Endodermal cell (in vitro differentiated cells): ENCODE results near the gene PTPRN2. TPM values are rescaled to one million over a fixed set of nuclear protein-coding genes. Genes with fewer than 3 reads are reported as not detected.

ENCODE experiments used
- DNase-seq: peaks from one replicate; pipeline ENCODE4 v3.0.0-alpha.2; 2017
- H3K27ac ChIP-seq: 2 replicates; pipeline ENCODE4 v1.5.1; 2013; ENCODE audit warnings: mild to moderate bottlenecking, low read depth, low read length, moderate library complexity
- H3K27me3 ChIP-seq: 2 replicates; pipeline ENCODE4 v1.6.1; 2013; ENCODE audit warnings: mild to moderate bottlenecking, low read length, moderate library complexity; ENCODE audit not compliant: insufficient read depth, control insufficient read depth, poor library complexity, severe bottlenecking
- H3K36me3 ChIP-seq: 2 replicates; pipeline ENCODE4 v1.7.0; 2013; ENCODE audit warnings: mild to moderate bottlenecking, low read length, moderate library complexity; ENCODE audit not compliant: control insufficient read depth, insufficient read depth
- H3K4me1 ChIP-seq: one replicate; pipeline ENCODE4 v1.7.0; 2013; ENCODE audit warnings: low read length; ENCODE audit not compliant: control insufficient read depth, insufficient read depth
- H3K4me3 ChIP-seq: 2 replicates; pipeline ENCODE4 v1.5.1; 2013; ENCODE audit warnings: mild to moderate bottlenecking, low read length, moderate library complexity
- H3K9ac ChIP-seq: 2 replicates; pipeline ENCODE4 v1.6.1; 2013; ENCODE audit warnings: mild to moderate bottlenecking, low read length, moderate library complexity; ENCODE audit not compliant: poor library complexity, severe bottlenecking; ENCODE audit errors: extremely low read depth
- H3K9me3 ChIP-seq: 2 replicates; pipeline ENCODE4 v1.6.1; 2013; ENCODE audit warnings: mild to moderate bottlenecking, low read length, moderate library complexity; ENCODE audit not compliant: control insufficient read depth
- H3K27ac Mint-ChIP-seq: 2 replicates; pipeline ENCODE4 v1.8.0; 2020; ENCODE audit warnings: mixed read lengths
- H3K27me3 Mint-ChIP-seq: 2 replicates; pipeline ENCODE4 v1.8.0; 2021; ENCODE audit warnings: mild to moderate bottlenecking, mixed read lengths; ENCODE audit not compliant: insufficient read depth
- H3K36me3 Mint-ChIP-seq: 2 replicates; pipeline ENCODE4 v1.8.0; 2020; ENCODE audit warnings: low read depth, mixed read lengths
- H3K4me1 Mint-ChIP-seq: 2 replicates; pipeline ENCODE4 v1.8.0; 2020; ENCODE audit warnings: mixed read lengths
- H3K4me3 Mint-ChIP-seq: 2 replicates; pipeline ENCODE4 v1.8.0; 2020; ENCODE audit warnings: mild to moderate bottlenecking, moderate library complexity, mixed read lengths
- H3K9me3 Mint-ChIP-seq: 2 replicates; pipeline ENCODE4 v1.8.0; 2020; ENCODE audit warnings: mild to moderate bottlenecking, mixed read lengths
- CTCF ChIP-seq: fragments of 200-600 bp; sonication (generic); conservative IDR thresholded peaks from 2 replicates; pipeline ENCODE4 v1.5.0; 2021; ENCODE audit warnings: antibody characterized with exemption, mild to moderate bottlenecking
- WGBS, 2 experiments: methylation state at CpG; one replicate each; pipeline versions ENCODE4 v1.1.5 to v1.1.7; 2013; ENCODE audit warnings: missing lambda C conversion rate in 2 of 2, mixed read lengths in 1 of 2; ENCODE audit not compliant: insufficient coverage in 1 of 2, insufficient read length in 1 of 2; 5-methylcytosine and 5-hydroxymethylcytosine counted together
- total RNA-seq, 2 donors: library from RNA; stranded (reverse); fragmentation: NEBNext Ultra II Directional in 1 of 2; extraction: Animal tissue kit (Norgen Biotek cat#: 25700) in 1 of 2; gene quantifications; 2 replicates in 1 of 2; 3 replicates in 1 of 2; pipeline ENCODE4 v1.2.1, GENCODE V29; 2021

The PTPRN2 gene
- total RNA-seq, 2 donors from 2014 or later: 0.69 to 1.2 TPM

GRCh38 chr7:157866336-157866924 is 721.2 kb downstream of the PTPRN2 start:
- no peak overlapping the region for H3K4me3 Mint-ChIP-seq
- H3K4me1 ChIP-seq: no peaks in the 10 kb centered on the region
- no peaks in the 10 kb centered on the region for H3K27me3 ChIP-seq
- peaks cover 19% of the 10 kb centered on the region for H3K9me3 Mint-ChIP-seq
- no peaks in the 10 kb centered on the region for H3K4me1 Mint-ChIP-seq
- no peaks in the 10 kb centered on the region for H3K36me3 Mint-ChIP-seq
- H3K27ac Mint-ChIP-seq: no peak overlapping the region
- no peak overlapping the region for H3K27ac ChIP-seq
- H3K27me3 Mint-ChIP-seq: no peaks in the 10 kb centered on the region
- H3K4me3 ChIP-seq: no peak overlapping the region
- no peak for DNase-seq
- TF ChIP-seq CTCF: no peak
- WGBS, 2 experiments: 67 to 87% methylated on average over 6 to 18 of the region's 29 CpGs
- peaks cover 58% of the 10 kb centered on the region for H3K9me3 ChIP-seq
- no peak overlapping the region for H3K9ac ChIP-seq
- no peaks in the 10 kb centered on the region for H3K36me3 ChIP-seq

GRCh38 chr7:157865351-157866165 is 722.1 kb downstream of the PTPRN2 start:
- H3K4me3 ChIP-seq: no peak overlapping the region
- H3K4me1 Mint-ChIP-seq: no peaks in the 10 kb centered on the region
- H3K9me3 ChIP-seq: peaks cover 60% of the 10 kb centered on the region
- no peak for TF ChIP-seq CTCF
- no peak overlapping the region for H3K4me3 Mint-ChIP-seq
- H3K9ac ChIP-seq: no peak overlapping the region
- no peaks in the 10 kb centered on the region for H3K36me3 Mint-ChIP-seq
- no peaks in the 10 kb centered on the region for H3K27me3 Mint-ChIP-seq
- peaks cover 19% of the 10 kb centered on the region for H3K9me3 Mint-ChIP-seq
- H3K36me3 ChIP-seq: no peaks in the 10 kb centered on the region
- H3K27ac Mint-ChIP-seq: no peak overlapping the region
- no peaks in the 10 kb centered on the region for H3K27me3 ChIP-seq
- 81 to 82% methylated on average over 23 to 27 of the region's 27 CpGs for WGBS, 2 experiments
- no peak for DNase-seq
- no peak overlapping the region for H3K27ac ChIP-seq
- no peaks in the 10 kb centered on the region for H3K4me1 ChIP-seq

GRCh38 chr7:157864911-157865310 is 722.7 kb downstream of the PTPRN2 start:
- H3K9me3 Mint-ChIP-seq: peaks cover 19% of the 10 kb centered on the region
- H3K36me3 Mint-ChIP-seq: no peaks in the 10 kb centered on the region
- 85 to 94% methylated on average over 9 to 12 of the region's 12 CpGs for WGBS, 2 experiments

More at GRCh38 chr7:157864911-157865310, 722.7 kb downstream of the PTPRN2 start:
- Mint-ChIP-seq H3K4me3 (no peak overlapping the region), H3K4me1 (no peaks in the 10 kb centered on the region), H3K27me3 (no peaks in the 10 kb centered on the region), H3K27ac (no peak overlapping the region)
- no peak overlapping the region for H3K4me3 ChIP-seq
- no peaks in the 10 kb centered on the region for H3K36me3 ChIP-seq
- TF ChIP-seq CTCF: no peak
- peaks cover 61% of the 10 kb centered on the region for H3K9me3 ChIP-seq
- H3K27ac ChIP-seq: no peak overlapping the region
- no peaks in the 10 kb centered on the region for H3K27me3 ChIP-seq
- H3K4me1 ChIP-seq: no peaks in the 10 kb centered on the region
- no peak overlapping the region for H3K9ac ChIP-seq
- no peak for DNase-seq
